Uterus (tissue), 2 donors: ENCODE measurements around the gene CNTN6.

Source experiments
- CTCF ChIP-seq, 4 experiments: fragments of 200-600 bp in 2 of 4; fragments of 450-650 bp in 2 of 4; sonication (generic) in 2 of 4; IDR thresholded peaks; one replicate each; pipeline ENCODE4 v1.5.1; 2016 to 2019; ENCODE audit warnings: antibody characterized with exemption in 4 of 4, mild to moderate bottlenecking in 2 of 4, moderate library complexity in 1 of 4
- POLR2A ChIP-seq, 2 donors: fragments of 450-650 bp; IDR thresholded peaks; one replicate each; pipeline ENCODE4 v1.6.1; 2016; ENCODE audit warnings: antibody characterized with exemption in 2 of 2, mild to moderate bottlenecking in 1 of 2, moderate library complexity in 1 of 2

GRCh38 chr3:1262246-1262645 is 169.4 kb downstream of the CNTN6 start:
- TF ChIP-seq CTCF (IDR thresholded peaks at IDR 0.05) (no peak), POLR2A (IDR thresholded peaks at IDR 0.05) (no peak)
